Dendritic cell treated with granulocyte-macrophage colony-stimulating factor and Interleukin-4, amounts not matched to agents 40 ng/mL and 50 ng/mL, for 4 days (primary cell): Measurements from ENCODE around the gene BTBD1.
"Not testable (repeated sequence)": the region's sequence is repeated elsewhere in the genome, so short reads cannot be mapped to it uniquely, and the experiment has no call there.

Experiments
- H3K27ac Mint-ChIP-seq: one replicate; pipeline ENCODE4 v1.8.0; 2022; ENCODE audit warnings: mild to moderate bottlenecking, mixed read lengths
- H3K27me3 Mint-ChIP-seq: one replicate; pipeline ENCODE4 v1.8.0; 2022; ENCODE audit warnings: mild to moderate bottlenecking, mixed read lengths
- H3K36me3 Mint-ChIP-seq: one replicate; pipeline ENCODE4 v1.8.0; 2022; ENCODE audit warnings: low read depth, mixed read lengths
- H3K4me1 Mint-ChIP-seq: one replicate; pipeline ENCODE4 v1.8.0; 2022; ENCODE audit warnings: low read depth, mixed read lengths
- H3K4me3 Mint-ChIP-seq: one replicate; pipeline ENCODE4 v1.8.0; 2022; ENCODE audit warnings: mild to moderate bottlenecking, moderate library complexity, mixed read lengths
- H3K9me3 Mint-ChIP-seq: one replicate; pipeline ENCODE4 v1.8.0; 2022; ENCODE audit warnings: mixed read lengths
- intact Hi-C: fragments of 100-400 bp; cut with micrococcal nuclease; formaldehyde crosslinking; loops from one replicate; pipeline ENCODE4 v1.15.0; 2022

The BTBD1 gene

GRCh38 chr15:83062768-83063180 is 4.3 kb downstream of the BTBD1 start:
- Mint-ChIP-seq H3K27me3 (no peaks in the 10 kb centered on the region), H3K4me1 (peaks cover 25% of the 10 kb centered on the region), H3K4me3 (no peak overlapping the region), H3K27ac (no peak overlapping the region), H3K9me3 (no peaks in the 10 kb centered on the region), H3K36me3 (peaks cover 19% of the 10 kb centered on the region)
- intact Hi-C loops = loop anchor here (5.0 kb wide), 1 partner anchor 145 kb away; the partner anchor contains the start of gene HDGFL3

- intact Hi-C loops = loop anchor here (5.0 kb wide), 1 partner anchor 146 kb away; the partner anchor contains the start of gene HDGFL3
- H3K4me1 Mint-ChIP-seq = peaks cover 25% of the 10 kb centered on the region
- H3K27ac Mint-ChIP-seq = no peak overlapping the region
- H3K36me3 Mint-ChIP-seq = peaks cover 27% of the 10 kb centered on the region
- no peaks in the 10 kb centered on the region for H3K27me3 Mint-ChIP-seq
- no peak overlapping the region for H3K4me3 Mint-ChIP-seq
- no peaks in the 10 kb centered on the region for H3K9me3 Mint-ChIP-seq
Measured at GRCh38 chr15:83061680-83062079, 5.4 kb downstream of the BTBD1 start.

GRCh38 chr15:83057696-83058376 is 9.2 kb downstream of the BTBD1 start:
- H3K4me1 Mint-ChIP-seq = peaks cover 12% of the 10 kb centered on the region

GRCh38 chr15:83057002-83057401 is 10.1 kb downstream of the BTBD1 start:
- intact Hi-C loops = no loop called here
- no peak overlapping the region for H3K27ac Mint-ChIP-seq
- no peaks in the 10 kb centered on the region for H3K9me3 Mint-ChIP-seq
- peaks cover 12% of the 10 kb centered on the region for H3K4me1 Mint-ChIP-seq
- H3K36me3 Mint-ChIP-seq = peaks cover 40% of the 10 kb centered on the region
- no peaks in the 10 kb centered on the region for H3K27me3 Mint-ChIP-seq
- no peak overlapping the region for H3K4me3 Mint-ChIP-seq

More at GRCh38 chr15:83057696-83058376, 9.2 kb downstream of the BTBD1 start:
- Mint-ChIP-seq H3K27ac (no peak overlapping the region), H3K9me3 (no peaks in the 10 kb centered on the region), H3K27me3 (no peaks in the 10 kb centered on the region), H3K4me3 (no peak overlapping the region), H3K36me3 (peaks cover 39% of the 10 kb centered on the region)
- intact Hi-C loops = no loop called here

GRCh38 chr15:83053151-83053550 is 13.9 kb downstream of the BTBD1 start:
- intact Hi-C loops = no loop called here
- Mint-ChIP-seq H3K4me1 (peaks cover 15% of the 10 kb centered on the region), H3K36me3 (peaks cover 70% of the 10 kb centered on the region), H3K27ac (no peak overlapping the region), H3K9me3 (no peaks in the 10 kb centered on the region), H3K4me3 (no peak overlapping the region), H3K27me3 (no peaks in the 10 kb centered on the region)

- Mint-ChIP-seq H3K9me3 (no peaks in the 10 kb centered on the region), H3K27me3 (no peaks in the 10 kb centered on the region), H3K4me1 (peaks cover 5% of the 10 kb centered on the region), H3K4me3 (no peak overlapping the region), H3K27ac (no peak overlapping the region), H3K36me3 (peaks cover 88% of the 10 kb centered on the region)
- intact Hi-C loops = no loop called here
Measured at GRCh38 chr15:83046558-83047127, 20.4 kb downstream of the BTBD1 start.

- H3K27me3 Mint-ChIP-seq = no peaks in the 10 kb centered on the region
- H3K36me3 Mint-ChIP-seq = peaks cover 97% of the 10 kb centered on the region
- H3K27ac Mint-ChIP-seq = no peak overlapping the region
- H3K9me3 Mint-ChIP-seq = no peaks in the 10 kb centered on the region
- H3K4me3 Mint-ChIP-seq = no peak overlapping the region
- H3K4me1 Mint-ChIP-seq = peaks cover 13% of the 10 kb centered on the region
- intact Hi-C loops = no loop called here
Measured at GRCh38 chr15:83044156-83044555, 22.9 kb downstream of the BTBD1 start.

GRCh38 chr15:83039206-83039605 is 27.8 kb downstream of the BTBD1 start:
- Mint-ChIP-seq H3K4me3 (no peak overlapping the region), H3K4me1 (peaks cover 15% of the 10 kb centered on the region), H3K9me3 (no peaks in the 10 kb centered on the region), H3K36me3 (peaks cover 91% of the 10 kb centered on the region), H3K27ac (no peak overlapping the region), H3K27me3 (no peaks in the 10 kb centered on the region)
- intact Hi-C loops = no loop called here

GRCh38 chr15:83036253-83036652 is 30.8 kb downstream of the BTBD1 start:
- peaks cover 88% of the 10 kb centered on the region for H3K36me3 Mint-ChIP-seq
- no peak overlapping the region for H3K4me3 Mint-ChIP-seq
- intact Hi-C loops = no loop called here
- peaks cover 15% of the 10 kb centered on the region for H3K4me1 Mint-ChIP-seq
- no peaks in the 10 kb centered on the region for H3K9me3 Mint-ChIP-seq
- no peak overlapping the region for H3K27ac Mint-ChIP-seq
- H3K27me3 Mint-ChIP-seq = no peaks in the 10 kb centered on the region

GRCh38 chr15:83031234-83031633 is 35.8 kb downstream of the BTBD1 start:
- intact Hi-C loops, H3K27ac Mint-ChIP-seq, H3K27me3 Mint-ChIP-seq, H3K9me3 Mint-ChIP-seq, H3K4me1 Mint-ChIP-seq, H3K4me3 Mint-ChIP-seq: not testable (repeated sequence)
- H3K36me3 Mint-ChIP-seq = peaks cover 83% of the 10 kb centered on the region

- Mint-ChIP-seq H3K27me3 (no peaks in the 10 kb centered on the region), H3K4me1 (no peaks in the 10 kb centered on the region), H3K9me3 (no peaks in the 10 kb centered on the region), H3K27ac (no peak overlapping the region), H3K36me3 (peaks cover 81% of the 10 kb centered on the region), H3K4me3 (no peak overlapping the region)
- intact Hi-C loops = no loop called here
Measured at GRCh38 chr15:83030021-83030420, 37.0 kb downstream of the BTBD1 start.

GRCh38 chr15:83018436-83018835 is 48.6 kb downstream of the BTBD1 start:
- no peaks in the 10 kb centered on the region for H3K27me3 Mint-ChIP-seq
- no peaks in the 10 kb centered on the region for H3K9me3 Mint-ChIP-seq
- peaks cover 42% of the 10 kb centered on the region for H3K36me3 Mint-ChIP-seq
- no peak overlapping the region for H3K27ac Mint-ChIP-seq
- H3K4me1 Mint-ChIP-seq = peaks cover 16% of the 10 kb centered on the region
- intact Hi-C loops = no loop called here
- H3K4me3 Mint-ChIP-seq = no peak overlapping the region

GRCh38 chr15:83016906-83017305 is 50.1 kb downstream of the BTBD1 start:
- intact Hi-C loops = no loop called here

GRCh38 chr15:83015361-83015760 is 51.7 kb downstream of the BTBD1 start:
- Mint-ChIP-seq H3K9me3 (no peaks in the 10 kb centered on the region), H3K27me3 (no peaks in the 10 kb centered on the region), H3K4me3 (no peak overlapping the region), H3K36me3 (peaks cover 42% of the 10 kb centered on the region), H3K4me1 (peaks cover 39% of the 10 kb centered on the region), H3K27ac (no peak overlapping the region)
- intact Hi-C loops = no loop called here

More at GRCh38 chr15:83016906-83017305, 50.1 kb downstream of the BTBD1 start:
- no peaks in the 10 kb centered on the region for H3K9me3 Mint-ChIP-seq
- H3K27ac Mint-ChIP-seq = no peak overlapping the region
- no peak overlapping the region for H3K4me3 Mint-ChIP-seq
- H3K27me3 Mint-ChIP-seq = no peaks in the 10 kb centered on the region
- peaks cover 29% of the 10 kb centered on the region for H3K4me1 Mint-ChIP-seq
- peaks cover 42% of the 10 kb centered on the region for H3K36me3 Mint-ChIP-seq
